OCI-LY3 (cell line): Measurements from ENCODE around the gene DPM1.

Experiments
- EZH2phosphoT487 ChIP-seq: fragments of 200-600 bp; shearing (Covaris generic); IDR thresholded peaks from 2 replicates; pipeline ENCODE4 v1.6.1; 2018; ENCODE audit warnings: antibody characterized with exemption, mixed run types, low read depth
- TF ChIP-seq, protein P1 (sequence below): fragments of 200-600, 300-600 bp; sonication (generic); IDR thresholded peaks from 2 replicates; pipeline ENCODE4 v1.5.1; 2014; ENCODE audit warnings: antibody characterized with exemption, low read length, low read depth

DNA sequence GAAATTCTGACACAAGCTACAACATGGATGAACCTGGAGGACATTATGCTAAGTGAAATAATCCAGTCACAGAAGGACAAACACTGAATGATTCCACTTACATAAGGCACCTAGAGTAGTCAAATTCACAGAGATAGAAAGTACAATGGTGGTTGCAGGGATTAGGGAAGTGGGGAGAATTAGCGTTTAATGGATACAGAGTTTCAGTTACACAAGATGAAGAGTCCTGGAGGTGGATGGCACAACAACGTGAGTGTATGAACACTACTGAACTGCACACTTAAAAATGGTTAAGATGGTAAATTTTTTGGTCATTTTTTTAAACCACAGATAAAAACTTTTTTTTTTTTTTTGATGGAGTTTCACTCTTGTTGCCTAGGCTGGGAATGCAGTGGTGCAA lies 25.0 kb upstream of the DPM1 start:
- TF ChIP-seq, protein P1, sequence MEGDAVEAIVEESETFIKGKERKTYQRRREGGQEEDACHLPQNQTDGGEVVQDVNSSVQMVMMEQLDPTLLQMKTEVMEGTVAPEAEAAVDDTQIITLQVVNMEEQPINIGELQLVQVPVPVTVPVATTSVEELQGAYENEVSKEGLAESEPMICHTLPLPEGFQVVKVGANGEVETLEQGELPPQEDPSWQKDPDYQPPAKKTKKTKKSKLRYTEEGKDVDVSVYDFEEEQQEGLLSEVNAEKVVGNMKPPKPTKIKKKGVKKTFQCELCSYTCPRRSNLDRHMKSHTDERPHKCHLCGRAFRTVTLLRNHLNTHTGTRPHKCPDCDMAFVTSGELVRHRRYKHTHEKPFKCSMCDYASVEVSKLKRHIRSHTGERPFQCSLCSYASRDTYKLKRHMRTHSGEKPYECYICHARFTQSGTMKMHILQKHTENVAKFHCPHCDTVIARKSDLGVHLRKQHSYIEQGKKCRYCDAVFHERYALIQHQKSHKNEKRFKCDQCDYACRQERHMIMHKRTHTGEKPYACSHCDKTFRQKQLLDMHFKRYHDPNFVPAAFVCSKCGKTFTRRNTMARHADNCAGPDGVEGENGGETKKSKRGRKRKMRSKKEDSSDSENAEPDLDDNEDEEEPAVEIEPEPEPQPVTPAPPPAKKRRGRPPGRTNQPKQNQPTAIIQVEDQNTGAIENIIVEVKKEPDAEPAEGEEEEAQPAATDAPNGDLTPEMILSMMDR: no peak
- no peak for TF ChIP-seq EZH2phosphoT487
